Esophagus muscularis mucosa (tissue), 3 donors: Measurements from ENCODE around the gene PPHLN1.

Experiments used
- CTCF ChIP-seq, 3 experiments: fragments of 200-600 bp in 2 of 3; fragments of 450-650 bp in 1 of 3; sonication (generic) in 2 of 3; IDR thresholded peaks; one replicate each; pipeline ENCODE4 v1.5.1; 2017 to 2019; ENCODE audit warnings: antibody characterized with exemption in 3 of 3, mild to moderate bottlenecking in 2 of 3, moderate library complexity in 1 of 3
- POLR2A ChIP-seq: fragments of 450-650 bp; IDR thresholded peaks from one replicate; pipeline ENCODE4 v1.6.1; 2017; ENCODE audit warnings: antibody characterized with exemption, moderate library complexity, mild to moderate bottlenecking, low read depth
- POLR2AphosphoS5 ChIP-seq, 2 donors: sonication (generic); formaldehyde crosslinking; IDR thresholded peaks; one replicate each; pipeline ENCODE4 v1.6.1; 2017; ENCODE audit warnings: antibody characterized with exemption in 2 of 2

GRCh38 chr12:42322567-42322966 is 3.4 kb upstream of the PPHLN1 start:
- TF ChIP-seq POLR2A (no peak), CTCF (IDR thresholded peaks at IDR 0.05) (no peak), POLR2AphosphoS5 (IDR thresholded peaks at IDR 0.05) (no peak)
